Measurements from ENCODE around the gene TXNL1. TPM values are rescaled to one million over a fixed set of nuclear protein-coding genes. Genes with fewer than 3 reads are reported as not detected.

TXNL1 gene
- total RNA-seq, 1 donor from 2014 or later, result 45.0 TPM

GRCh38 chr18:56570978-56571377 is 67.4 kb downstream of the TXNL1 start:
- no peak for DNase-seq (ENCODE audit: low spot score)

GRCh38 chr18:56569416-56569815 is 69.0 kb downstream of the TXNL1 start:
- DNase-seq (ENCODE audit: low spot score), result no peak

- peak; percentile 14 for DNase-seq (ENCODE audit: low spot score)
Observed at GRCh38 chr18:56568986-56569385, 69.4 kb downstream of the TXNL1 start.

- DNase-seq (ENCODE audit: low spot score), result peak; percentile 46
Observed at GRCh38 chr18:56565551-56566345, 72.6 kb downstream of the TXNL1 start.

- DNase-seq (ENCODE audit: low spot score), result no peak
Observed at GRCh38 chr18:56565046-56565445, 73.3 kb downstream of the TXNL1 start.

GRCh38 chr18:56563568-56563967 is 74.8 kb downstream of the TXNL1 start:
- DNase-seq (ENCODE audit: low spot score), result no peak

GRCh38 chr18:56562479-56562878 is 75.9 kb downstream of the TXNL1 start:
- no peak for DNase-seq (ENCODE audit: low spot score)

GRCh38 chr18:56560992-56561391 is 77.4 kb downstream of the TXNL1 start:
- DNase-seq (ENCODE audit: low spot score), result no peak

- no peak for DNase-seq (ENCODE audit: low spot score)
Observed at GRCh38 chr18:56559044-56559443, 79.3 kb downstream of the TXNL1 start.

GRCh38 chr18:56556907-56557306 is 81.5 kb downstream of the TXNL1 start:
- DNase-seq (ENCODE audit: low spot score), result no peak

GRCh38 chr18:56550121-56550520 is 88.3 kb downstream of the TXNL1 start:
- DNase-seq (ENCODE audit: low spot score), result no peak

Other genes starting within 250 kb of the TXNL1 start
- gene WDR7, start 12.8 kb upstream of the TXNL1 start, total RNA-seq (ENCODE audit: insufficient read depth, low replicate concordance), result 46.5 TPM